Measurements from ENCODE around the gene EME1. TPM values are rescaled to one million over a fixed set of nuclear protein-coding genes. Genes with fewer than 3 reads are reported as not detected.

EME1 gene
- total and polyA plus RNA-seq, 2 experiments from 2014 or later, result 5.2 to 13.4 TPM

GRCh38 chr17:50347117-50347893, 25.7 kb upstream of the EME1 start:
- Histone ChIP-seq H3K4me3 (peak overlapping the region; percentile 86), H3K27me3 (no peaks in the 10 kb centered on the region), H3K27ac (peak overlapping the region; percentile 57), H3K36me3 (no peaks in the 10 kb centered on the region), H3K4me1 (ENCODE audit: low read depth) (peaks cover 8% of the 10 kb centered on the region), H3K9me3 (ENCODE audit: low read depth) (no peaks in the 10 kb centered on the region)
- DNase-seq (ENCODE audit: low read depth in 1 of 2, low spot score in 1 of 2), result peak in 1 of 2 donors; percentile 22
- TF ChIP-seq, protein P1, sequence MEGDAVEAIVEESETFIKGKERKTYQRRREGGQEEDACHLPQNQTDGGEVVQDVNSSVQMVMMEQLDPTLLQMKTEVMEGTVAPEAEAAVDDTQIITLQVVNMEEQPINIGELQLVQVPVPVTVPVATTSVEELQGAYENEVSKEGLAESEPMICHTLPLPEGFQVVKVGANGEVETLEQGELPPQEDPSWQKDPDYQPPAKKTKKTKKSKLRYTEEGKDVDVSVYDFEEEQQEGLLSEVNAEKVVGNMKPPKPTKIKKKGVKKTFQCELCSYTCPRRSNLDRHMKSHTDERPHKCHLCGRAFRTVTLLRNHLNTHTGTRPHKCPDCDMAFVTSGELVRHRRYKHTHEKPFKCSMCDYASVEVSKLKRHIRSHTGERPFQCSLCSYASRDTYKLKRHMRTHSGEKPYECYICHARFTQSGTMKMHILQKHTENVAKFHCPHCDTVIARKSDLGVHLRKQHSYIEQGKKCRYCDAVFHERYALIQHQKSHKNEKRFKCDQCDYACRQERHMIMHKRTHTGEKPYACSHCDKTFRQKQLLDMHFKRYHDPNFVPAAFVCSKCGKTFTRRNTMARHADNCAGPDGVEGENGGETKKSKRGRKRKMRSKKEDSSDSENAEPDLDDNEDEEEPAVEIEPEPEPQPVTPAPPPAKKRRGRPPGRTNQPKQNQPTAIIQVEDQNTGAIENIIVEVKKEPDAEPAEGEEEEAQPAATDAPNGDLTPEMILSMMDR (IDR thresholded peaks at IDR 0.05; ENCODE audit: low read depth, low read length), result no peak

DNA sequence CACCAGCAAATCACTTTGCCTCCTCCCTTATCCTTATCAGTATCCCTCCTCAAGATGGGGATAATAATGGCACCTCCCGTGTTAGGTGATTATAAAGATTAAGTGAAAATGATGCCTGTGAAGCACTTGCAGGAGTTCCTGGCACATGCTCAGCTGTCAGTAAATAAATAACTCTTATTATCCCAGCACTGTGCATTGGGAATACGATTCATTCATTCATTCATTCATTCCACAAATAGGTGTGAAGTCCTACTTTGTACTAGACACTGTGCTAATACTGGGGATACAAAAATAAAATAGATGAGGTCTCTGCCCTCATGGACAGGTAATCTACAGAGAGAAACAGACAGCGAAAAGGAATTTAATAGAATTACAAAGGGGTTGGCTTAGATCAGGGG, 25.1 kb upstream of the EME1 start:
- no peaks in the 10 kb centered on the region for H3K27me3 ChIP-seq
- peaks cover 8% of the 10 kb centered on the region for H3K4me1 ChIP-seq (ENCODE audit: low read depth)
- no peaks in the 10 kb centered on the region for H3K9me3 ChIP-seq (ENCODE audit: low read depth)
- no peak for DNase-seq (ENCODE audit: low read depth in 1 of 2, low spot score in 1 of 2)
- H3K4me3 ChIP-seq, result no peak overlapping the region
- H3K36me3 ChIP-seq, result no peaks in the 10 kb centered on the region
- no peak overlapping the region for H3K27ac ChIP-seq
- TF ChIP-seq, protein P1 (IDR thresholded peaks at IDR 0.05; ENCODE audit: low read depth, low read length), result no peak

DNA sequence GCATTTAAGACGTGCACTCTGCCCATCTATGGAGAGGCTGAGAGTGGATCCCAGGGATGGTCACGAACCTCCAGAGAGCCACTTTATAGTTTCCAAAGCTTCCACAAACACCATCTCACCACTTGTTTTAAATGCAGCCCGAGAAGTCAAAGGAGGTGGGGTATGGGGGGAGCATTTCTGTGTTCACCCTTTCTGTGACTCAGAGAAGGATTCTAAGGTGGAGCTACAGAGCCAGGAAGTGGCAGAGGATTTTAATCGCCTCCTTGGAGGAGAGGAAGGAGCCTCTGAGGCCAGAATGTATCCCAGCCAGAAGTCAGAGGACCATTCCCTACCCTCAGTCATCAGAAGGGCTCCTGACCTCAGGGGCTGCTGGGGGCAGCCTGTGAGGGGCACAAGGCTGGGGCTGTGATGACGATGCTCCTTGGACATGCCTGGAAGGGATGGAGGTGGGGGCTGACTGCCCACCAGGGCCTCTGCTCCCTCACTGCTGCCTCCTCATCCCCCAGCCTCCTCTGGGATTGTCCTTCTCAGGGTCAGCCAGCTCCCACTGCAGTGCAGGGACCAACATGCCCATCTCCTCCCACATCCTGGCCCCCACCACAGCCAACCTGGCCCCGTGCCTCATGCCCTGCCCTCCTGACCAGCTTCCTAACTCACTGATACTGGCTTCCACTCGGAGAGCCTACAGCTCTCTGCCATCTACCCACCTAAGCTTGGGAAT, 24.3 kb upstream of the EME1 start:
- H3K27ac ChIP-seq, result no peak overlapping the region

GRCh38 chr17:50349243-50349600, 23.8 kb upstream of the EME1 start:
- Histone ChIP-seq H3K27ac (no peak overlapping the region), H3K27me3 (no peaks in the 10 kb centered on the region), H3K36me3 (peaks cover 7% of the 10 kb centered on the region), H3K4me3 (no peak overlapping the region), H3K9me3 (ENCODE audit: low read depth) (no peaks in the 10 kb centered on the region), H3K4me1 (ENCODE audit: low read depth) (peaks cover 8% of the 10 kb centered on the region)
- TF ChIP-seq, protein P1 (IDR thresholded peaks at IDR 0.05; ENCODE audit: low read depth, low read length), result no peak
- no peak for DNase-seq (ENCODE audit: low read depth in 1 of 2, low spot score in 1 of 2)

More for the DNA sequence above, 24.3 kb upstream of the EME1 start:
- Histone ChIP-seq H3K4me1 (ENCODE audit: low read depth) (peaks cover 8% of the 10 kb centered on the region), H3K27me3 (no peaks in the 10 kb centered on the region), H3K4me3 (no peak overlapping the region), H3K9me3 (ENCODE audit: low read depth) (no peaks in the 10 kb centered on the region), H3K36me3 (peaks cover 1% of the 10 kb centered on the region)
- TF ChIP-seq, protein P1 (IDR thresholded peaks at IDR 0.05; ENCODE audit: low read depth, low read length), result no peak
- DNase-seq (ENCODE audit: low read depth in 1 of 2, low spot score in 1 of 2), result no peak

- H3K27me3 ChIP-seq, result no peaks in the 10 kb centered on the region
- no peak overlapping the region for H3K27ac ChIP-seq
- DNase-seq (ENCODE audit: low read depth in 1 of 2, low spot score in 1 of 2), result no peak
- H3K36me3 ChIP-seq, result peaks cover 20% of the 10 kb centered on the region
- TF ChIP-seq, protein P1 (IDR thresholded peaks at IDR 0.05; ENCODE audit: low read depth, low read length), result no peak
- peaks cover 8% of the 10 kb centered on the region for H3K4me1 ChIP-seq (ENCODE audit: low read depth)
- H3K4me3 ChIP-seq, result no peak overlapping the region
- no peaks in the 10 kb centered on the region for H3K9me3 ChIP-seq (ENCODE audit: low read depth)
These were observed 22.3 kb upstream of the EME1 start for GRCh38 chr17:50350733-50351132.
